DOHH2 (cell line): ENCODE measurements around the gene SH3BP5.

Experiments used
- H3F3A ChIP-seq: fragments of 200-600 bp; sonication (generic), shearing (Covaris generic); 2 replicates; pipeline ENCODE4 v1.6.0; 2016; ENCODE audit warnings: antibody characterized with exemption, mild to moderate bottlenecking; ENCODE audit not compliant: control insufficient read depth, insufficient read depth
- H3K27ac ChIP-seq: fragments of 200-600 bp; sonication (generic); 2 replicates; pipeline ENCODE4 v1.5.1; 2014; ENCODE audit warnings: low read depth, mild to moderate bottlenecking, low read length, moderate library complexity
- H3K27me3 ChIP-seq: fragments of 200-600 bp; sonication (generic); 2 replicates; pipeline ENCODE4 v1.6.1; 2014; ENCODE audit warnings: mild to moderate bottlenecking, low read length, mixed read lengths; ENCODE audit not compliant: control insufficient read depth
- H3K36me3 ChIP-seq: fragments of 200-600 bp; sonication (generic); 2 replicates; pipeline ENCODE4 v1.6.1; 2014; ENCODE audit warnings: mild to moderate bottlenecking, low read length, moderate library complexity, mixed read lengths; ENCODE audit not compliant: control insufficient read depth
- H3K4me1 ChIP-seq: fragments of 200-600 bp; sonication (generic); 2 replicates; pipeline ENCODE4 v1.6.1; 2014; ENCODE audit warnings: mild to moderate bottlenecking, low read length, mixed read lengths; ENCODE audit not compliant: control insufficient read depth
- H3K4me2 ChIP-seq: fragments of 200-600 bp; sonication (generic); 2 replicates; pipeline ENCODE4 v1.6.0; 2014; ENCODE audit warnings: mild to moderate bottlenecking, low read length, moderate library complexity
- H3K4me3 ChIP-seq: fragments of 200-600 bp; sonication (generic); 2 replicates; pipeline ENCODE4 v1.5.1; 2014; ENCODE audit warnings: mild to moderate bottlenecking, low read length, mixed read lengths
- H3K79me2 ChIP-seq: fragments of 200-600 bp; sonication (generic); 2 replicates; pipeline ENCODE4 v1.6.1; 2014; ENCODE audit warnings: mild to moderate bottlenecking, low read length, mixed read lengths; ENCODE audit not compliant: control insufficient read depth
- H3K9me2 ChIP-seq: fragments of 200-600 bp; sonication (generic); replicated peaks from 2 replicates; pipeline ENCODE4 v1.6.1; 2014; ENCODE audit warnings: mild to moderate bottlenecking, low read length, mixed read lengths; ENCODE audit not compliant: control insufficient read depth
- H3K9me3 ChIP-seq: fragments of 200-600 bp; sonication (generic); 2 replicates; pipeline ENCODE4 v1.6.1; 2014; ENCODE audit warnings: antibody characterized with exemption, low read length, mixed read lengths; ENCODE audit not compliant: control insufficient read depth, insufficient read depth
- H4K20me1 ChIP-seq: fragments of 200-600 bp; sonication (generic); 2 replicates; pipeline ENCODE4 v1.6.0; 2014; ENCODE audit warnings: low read depth, mild to moderate bottlenecking, antibody characterized with exemption, low read length, moderate library complexity; ENCODE audit not compliant: control insufficient read depth, insufficient read depth
- CTCF ChIP-seq: fragments of 200-600 bp; sonication (generic); IDR thresholded peaks from one replicate; pipeline ENCODE4 v1.5.1; 2014; ENCODE audit warnings: antibody characterized with exemption, mild to moderate bottlenecking, low read depth, low read length; ENCODE audit not compliant: poor library complexity, severe bottlenecking
- EZH2phosphoT487 ChIP-seq: fragments of 200-600 bp; sonication (generic); IDR thresholded peaks from 2 replicates; pipeline ENCODE4 v1.6.1; 2017; ENCODE audit warnings: borderline replicate concordance, mild to moderate bottlenecking, antibody characterized with exemption, low read length, moderate library complexity, mixed read lengths

Gene SH3BP5

GRCh38 chr3:15347737-15348110 lies 15.3 kb upstream of the SH3BP5 start:
- H3K9me2 ChIP-seq: no peaks in the 10 kb centered on the region
- peak overlapping the region; percentile 23 for H3K4me2 ChIP-seq
- no peaks in the 10 kb centered on the region for H3K79me2 ChIP-seq
- no peaks in the 10 kb centered on the region for H3K36me3 ChIP-seq
- H3K27me3 ChIP-seq: no peaks in the 10 kb centered on the region
- H3F3A ChIP-seq: peaks cover 34% of the 10 kb centered on the region
- no peaks in the 10 kb centered on the region for H4K20me1 ChIP-seq
- TF ChIP-seq CTCF (no peak), EZH2phosphoT487 (no peak)
- no peak overlapping the region for H3K4me3 ChIP-seq
- H3K9me3 ChIP-seq: no peaks in the 10 kb centered on the region; the same call in 1 of the 2 replicates
- H3K27ac ChIP-seq: no peak overlapping the region
- peaks cover 61% of the 10 kb centered on the region for H3K4me1 ChIP-seq

- Histone ChIP-seq H3K4me2 (peak overlapping the region; percentile 23; the same call in 1 of the 2 replicates), H3K36me3 (no peaks in the 10 kb centered on the region), H3K27ac (no peak overlapping the region), H3K4me1 (peaks cover 67% of the 10 kb centered on the region), H3K4me3 (no peak overlapping the region), H3K9me3 (no peaks in the 10 kb centered on the region; the same call in 1 of the 2 replicates), H3F3A (peaks cover 34% of the 10 kb centered on the region), H3K79me2 (no peaks in the 10 kb centered on the region), H3K27me3 (no peaks in the 10 kb centered on the region), H4K20me1 (no peaks in the 10 kb centered on the region), H3K9me2 (no peaks in the 10 kb centered on the region)
- TF ChIP-seq EZH2phosphoT487 (no peak), CTCF (no peak)
Measured at GRCh38 chr3:15347063-15347736, 14.8 kb upstream of the SH3BP5 start.

GRCh38 chr3:15346516-15346915 lies 14.1 kb upstream of the SH3BP5 start:
- peak overlapping the region; percentile 9; the same call in 1 of the 2 replicates for H3K4me3 ChIP-seq
- TF ChIP-seq EZH2phosphoT487 (no peak), CTCF (no peak)
- H3K27ac ChIP-seq: peak overlapping the region; percentile 99
- H3K4me1 ChIP-seq: peaks cover 73% of the 10 kb centered on the region
- no peaks in the 10 kb centered on the region for H4K20me1 ChIP-seq
- no peaks in the 10 kb centered on the region for H3K9me2 ChIP-seq
- no peaks in the 10 kb centered on the region for H3K36me3 ChIP-seq
- no peaks in the 10 kb centered on the region for H3K27me3 ChIP-seq
- H3K9me3 ChIP-seq: no peaks in the 10 kb centered on the region; the same call in 1 of the 2 replicates
- peak overlapping the region; percentile 90 for H3K4me2 ChIP-seq
- no peaks in the 10 kb centered on the region for H3K79me2 ChIP-seq
- peaks cover 40% of the 10 kb centered on the region for H3F3A ChIP-seq
